Hepatocyte (in vitro differentiated cells): ENCODE data around the gene CGB3.

Experiments
- CTCF ChIP-seq: fragments of 200-600 bp; sonication (generic); IDR thresholded peaks from 2 replicates; pipeline ENCODE4 v1.5.1; 2016; ENCODE audit warnings: antibody characterized with exemption, mild to moderate bottlenecking; ENCODE audit not compliant: poor library complexity
- EZH2 ChIP-seq: fragments of 200-600 bp; sonication (generic); IDR thresholded peaks from 2 replicates; pipeline ENCODE4 v1.6.1; 2016; ENCODE audit warnings: antibody characterized with exemption, mild to moderate bottlenecking, borderline replicate concordance

- no peak for TF ChIP-seq EZH2
- TF ChIP-seq CTCF: no peak
Observed at GRCh38 chr19:49016067-49016839, 7.9 kb downstream of the CGB3 start.
